Progenitor cell of endocrine pancreas (in vitro differentiated cells): Measurements from ENCODE around the gene ITGAL. TPM values are rescaled to one million over a fixed set of nuclear protein-coding genes. Genes with fewer than 3 reads are reported as not detected.
A peak's percentile ranks its signal among the peaks of the same experiment; 100 is the strongest.

ENCODE experiments used
- DNase-seq: peaks from one replicate; pipeline ENCODE4 v3.0.0; 2021; ENCODE audit warnings: low spot score; ENCODE audit not compliant: unreplicated experiment
- H3K27ac Mint-ChIP-seq: 2 replicates; pipeline ENCODE4 v1.8.0; 2021; ENCODE audit warnings: mild to moderate bottlenecking, moderate library complexity, mixed read lengths
- H3K27me3 Mint-ChIP-seq: 2 replicates; pipeline ENCODE4 v1.8.0; 2021; ENCODE audit warnings: mixed read lengths
- H3K36me3 Mint-ChIP-seq: 2 replicates; pipeline ENCODE4 v1.8.0; 2022; ENCODE audit warnings: mixed read lengths; ENCODE audit not compliant: insufficient read depth
- H3K4me1 Mint-ChIP-seq: 2 replicates; pipeline ENCODE4 v1.8.0; 2021; ENCODE audit warnings: low read depth, mixed read lengths
- H3K4me3 Mint-ChIP-seq: 2 replicates; pipeline ENCODE4 v1.8.0; 2021; ENCODE audit warnings: low read depth, mild to moderate bottlenecking, moderate library complexity, mixed read lengths
- H3K9me3 Mint-ChIP-seq: 2 replicates; pipeline ENCODE4 v1.8.0; 2021; ENCODE audit warnings: low read depth, mixed read lengths
- total RNA-seq: library from RNA; stranded (reverse); gene quantifications from 2 replicates; pipeline ENCODE4 v1.2.1, GENCODE V29; 2021
- TF ChIP-seq, protein P1 (sequence below): fragments of 200-600 bp; sonication (generic); IDR thresholded peaks from one replicate; pipeline ENCODE4 v1.5.0; 2021; ENCODE audit warnings: antibody characterized with exemption, mild to moderate bottlenecking; ENCODE audit not compliant: unreplicated experiment

The ITGAL gene
- total RNA-seq, 1 donor from 2014 or later, result 0.53 TPM

DNA sequence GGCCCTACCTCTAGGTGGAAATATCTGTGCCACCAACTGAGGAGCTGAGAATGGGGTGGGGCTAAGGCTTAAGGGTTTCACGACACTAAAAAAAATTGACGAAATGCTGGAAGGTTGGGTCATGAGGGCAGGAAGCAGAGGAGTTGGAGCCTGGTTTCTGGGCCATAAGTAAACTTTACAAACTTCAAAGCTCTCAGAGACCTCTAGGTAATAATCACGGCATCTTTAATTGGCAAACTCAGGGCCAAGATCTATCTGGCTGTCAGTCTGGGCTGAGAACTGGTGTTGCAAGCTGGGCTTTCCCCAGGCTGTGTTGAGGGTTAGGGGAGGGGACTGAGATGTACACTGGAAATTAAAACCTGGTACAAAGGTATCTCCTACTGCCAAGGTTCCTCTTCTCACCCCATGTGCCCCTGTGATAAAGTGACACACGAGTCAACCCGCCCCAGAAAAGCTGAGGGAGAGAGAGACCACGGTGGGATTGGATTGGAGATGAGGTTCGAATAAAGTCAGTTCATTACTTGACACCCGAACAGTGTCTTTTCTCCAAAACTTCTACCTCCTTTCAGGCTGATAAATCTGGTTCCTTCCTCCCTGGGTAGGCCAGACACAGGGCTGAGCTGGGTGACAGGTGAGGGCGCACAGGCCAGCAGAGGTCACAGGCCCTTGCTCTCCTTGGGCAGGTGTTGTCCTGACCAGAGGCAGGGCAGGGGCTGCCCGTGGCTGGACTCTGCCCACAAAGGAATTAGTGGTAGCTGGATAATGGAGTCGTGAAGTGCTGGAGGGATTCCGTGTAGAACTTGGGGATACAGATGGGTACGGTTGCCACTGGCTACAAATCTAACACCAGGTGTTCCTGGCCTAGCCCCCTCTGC is 57.9 kb downstream of the ITGAL start:
- TF ChIP-seq, protein P1, sequence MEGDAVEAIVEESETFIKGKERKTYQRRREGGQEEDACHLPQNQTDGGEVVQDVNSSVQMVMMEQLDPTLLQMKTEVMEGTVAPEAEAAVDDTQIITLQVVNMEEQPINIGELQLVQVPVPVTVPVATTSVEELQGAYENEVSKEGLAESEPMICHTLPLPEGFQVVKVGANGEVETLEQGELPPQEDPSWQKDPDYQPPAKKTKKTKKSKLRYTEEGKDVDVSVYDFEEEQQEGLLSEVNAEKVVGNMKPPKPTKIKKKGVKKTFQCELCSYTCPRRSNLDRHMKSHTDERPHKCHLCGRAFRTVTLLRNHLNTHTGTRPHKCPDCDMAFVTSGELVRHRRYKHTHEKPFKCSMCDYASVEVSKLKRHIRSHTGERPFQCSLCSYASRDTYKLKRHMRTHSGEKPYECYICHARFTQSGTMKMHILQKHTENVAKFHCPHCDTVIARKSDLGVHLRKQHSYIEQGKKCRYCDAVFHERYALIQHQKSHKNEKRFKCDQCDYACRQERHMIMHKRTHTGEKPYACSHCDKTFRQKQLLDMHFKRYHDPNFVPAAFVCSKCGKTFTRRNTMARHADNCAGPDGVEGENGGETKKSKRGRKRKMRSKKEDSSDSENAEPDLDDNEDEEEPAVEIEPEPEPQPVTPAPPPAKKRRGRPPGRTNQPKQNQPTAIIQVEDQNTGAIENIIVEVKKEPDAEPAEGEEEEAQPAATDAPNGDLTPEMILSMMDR, result no peak
- H3K36me3 Mint-ChIP-seq, result peaks cover 15% of the 10 kb centered on the region
- H3K27me3 Mint-ChIP-seq, result no peaks in the 10 kb centered on the region
- H3K9me3 Mint-ChIP-seq, result no peaks in the 10 kb centered on the region
- no peak for DNase-seq
- peak overlapping the region; percentile 64 for H3K27ac Mint-ChIP-seq
- H3K4me1 Mint-ChIP-seq, result peaks cover 34% of the 10 kb centered on the region
- H3K4me3 Mint-ChIP-seq, result peak overlapping the region; percentile 26

DNA sequence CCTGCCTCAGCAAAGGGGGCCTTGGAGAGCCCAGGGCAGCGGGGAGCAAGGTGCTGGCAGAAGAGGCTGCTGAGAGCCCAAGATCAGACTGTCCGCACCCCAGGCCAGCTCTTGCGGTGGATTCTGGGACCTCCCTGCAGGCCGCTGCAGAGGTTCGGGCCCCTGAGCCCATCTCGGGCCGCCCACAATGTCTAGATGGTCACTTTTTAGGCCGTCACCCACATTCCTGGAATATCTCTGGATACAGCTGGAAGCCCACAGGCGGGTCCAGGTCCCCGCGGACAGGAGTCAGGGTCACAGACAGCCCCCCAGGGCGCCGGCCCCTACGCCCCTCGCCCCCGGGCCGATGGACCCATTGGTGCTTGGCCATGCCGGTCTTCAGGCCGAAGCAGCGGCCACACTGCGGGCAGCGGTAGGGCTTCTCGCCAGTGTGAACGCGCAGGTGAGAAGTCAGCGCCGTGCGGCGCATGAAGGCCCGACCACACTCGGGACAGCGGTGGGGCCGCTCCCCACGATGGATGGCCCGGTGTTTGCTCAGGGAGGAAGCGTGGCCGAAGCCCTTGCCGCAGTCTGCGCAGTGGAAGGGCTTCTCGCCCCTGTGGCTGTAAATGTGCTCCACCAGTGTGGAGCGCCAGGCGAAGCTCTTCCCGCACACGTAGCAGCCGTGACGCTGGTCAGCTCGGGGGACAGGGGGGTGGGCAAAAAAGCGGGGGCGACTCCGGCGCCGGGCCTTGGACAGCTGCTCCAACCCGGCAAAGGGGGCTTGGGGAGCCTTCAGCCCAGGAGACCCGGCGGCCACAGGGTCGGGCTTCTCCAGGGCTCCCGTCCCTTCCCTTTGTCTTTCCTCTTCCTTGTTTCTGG is 60.0 kb downstream of the ITGAL start:
- no peak for DNase-seq
- TF ChIP-seq, protein P1, result no peak
- H3K4me3 Mint-ChIP-seq, result peak overlapping the region; percentile 75
- peaks cover 34% of the 10 kb centered on the region for H3K4me1 Mint-ChIP-seq
- peaks cover 30% of the 10 kb centered on the region for H3K36me3 Mint-ChIP-seq
- H3K27me3 Mint-ChIP-seq, result no peaks in the 10 kb centered on the region
- H3K27ac Mint-ChIP-seq, result peak overlapping the region; percentile 98
- peaks cover 6% of the 10 kb centered on the region for H3K9me3 Mint-ChIP-seq

DNA sequence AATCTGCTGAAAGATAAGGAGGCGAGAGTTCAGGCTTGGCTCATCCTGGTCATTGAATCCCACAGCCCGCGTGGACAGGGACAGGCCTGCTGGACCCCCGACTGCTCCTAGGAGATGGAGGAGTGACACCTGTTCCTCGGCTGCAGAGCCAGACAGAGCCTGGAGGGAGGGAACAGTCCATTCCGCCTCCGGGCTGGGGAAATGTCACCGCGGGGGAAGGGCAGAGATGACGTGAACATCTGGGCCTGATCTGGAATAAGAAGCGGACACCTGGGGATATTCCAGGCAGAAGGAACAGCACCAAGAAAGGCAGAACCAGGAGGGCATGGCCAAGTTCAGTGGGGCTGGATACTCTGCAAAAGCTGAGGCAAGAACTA is 60.6 kb downstream of the ITGAL start:
- TF ChIP-seq, protein P1, result no peak
- H3K4me1 Mint-ChIP-seq, result peaks cover 27% of the 10 kb centered on the region
- no peak for DNase-seq
- peak overlapping the region; percentile 75 for H3K4me3 Mint-ChIP-seq
- no peaks in the 10 kb centered on the region for H3K27me3 Mint-ChIP-seq
- H3K9me3 Mint-ChIP-seq, result peaks cover 10% of the 10 kb centered on the region
- peak overlapping the region; percentile 98 for H3K27ac Mint-ChIP-seq
- peaks cover 36% of the 10 kb centered on the region for H3K36me3 Mint-ChIP-seq

DNA sequence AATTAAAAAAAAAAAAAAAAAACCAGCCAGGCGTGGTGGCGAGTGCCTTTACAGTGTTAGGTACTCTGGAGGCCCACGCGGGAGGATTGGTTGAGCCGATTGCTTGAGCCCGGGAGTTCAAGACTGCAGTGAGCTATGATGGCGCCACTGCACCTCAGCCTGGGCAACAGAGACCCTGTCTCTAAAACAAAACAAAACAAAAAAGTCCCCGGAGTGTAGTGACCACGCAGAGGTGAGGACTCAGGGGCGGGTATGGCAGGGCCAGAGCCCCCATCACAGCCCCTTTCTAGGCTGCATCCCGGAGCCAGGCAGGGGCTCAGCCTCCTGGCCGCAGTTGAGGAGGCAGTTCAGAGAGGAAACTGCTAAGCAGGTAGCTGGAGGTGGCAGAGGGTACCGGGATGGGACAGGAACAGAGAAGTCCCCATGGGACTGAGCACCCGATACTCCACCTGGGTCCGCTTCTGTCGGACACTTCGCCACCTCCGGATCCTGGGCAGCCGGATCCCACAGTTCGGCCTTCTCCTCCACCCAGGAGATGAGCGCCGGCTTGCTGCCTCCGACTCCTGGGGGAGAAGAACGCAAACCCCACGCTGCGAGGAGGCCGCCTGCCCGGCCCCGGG is 61.3 kb downstream of the ITGAL start:
- TF ChIP-seq, protein P1, result no peak
- Mint-ChIP-seq H3K27me3 (no peaks in the 10 kb centered on the region), H3K36me3 (peaks cover 39% of the 10 kb centered on the region), H3K9me3 (peaks cover 10% of the 10 kb centered on the region), H3K4me1 (peaks cover 24% of the 10 kb centered on the region), H3K4me3 (peak overlapping the region; percentile 84), H3K27ac (peak overlapping the region; percentile 71)
- no peak for DNase-seq
